MCF 10A (cell line): Measurements from ENCODE around the gene NCDN. TPM values are rescaled to one million over a fixed set of nuclear protein-coding genes. Genes with fewer than 3 reads are reported as not detected.

Experiments
- Bru-seq: library from RNA; stranded (reverse); fragments of 400-500 nt; gene quantifications from one replicate; lab custom pipeline; 2021; lab: Mats Ljungman, UMichigan
- BruChase-seq, 2 experiments: library from RNA; stranded (reverse); fragments of 400-500 nt; gene quantifications; one replicate each; lab custom pipeline; 2021; lab: Mats Ljungman, UMichigan
- BruUV-seq: library from RNA; stranded (reverse); fragments of 400-500 nt; replicated peaks from 2 replicates; lab custom pipeline; 2021; lab: Mats Ljungman, UMichigan
- CTCF ChIA-PET: fragments of 300-600 bp; sonication (Branson Sonifier 250); formaldehyde crosslinking; extraction: SDS; loops from one replicate; lab custom pipeline; 2021; ENCODE audit warnings: antibody characterized with exemption, inconsistent platforms; lab: Yijun Ruan, JAX
- POLR2A ChIA-PET: fragments of 300-600, 350-650 bp; sonication (Branson Sonifier 250); formaldehyde crosslinking; extraction: SDS; loops from one replicate; lab custom pipeline; 2020; ENCODE audit warnings: antibody characterized with exemption, inconsistent platforms; lab: Yijun Ruan, JAX
- DNase-seq: peaks from one replicate; pipeline ENCODE4 v3.0.0-alpha.2; 2018; ENCODE audit not compliant: unreplicated experiment
- H3K27ac Mint-ChIP-seq: one replicate; pipeline ENCODE4 v1.8.0; 2022; ENCODE audit warnings: mild to moderate bottlenecking, low read depth, mixed read lengths; ENCODE audit not compliant: unreplicated experiment
- H3K27me3 Mint-ChIP-seq: one replicate; pipeline ENCODE4 v1.8.0; 2022; ENCODE audit warnings: mixed read lengths; ENCODE audit not compliant: insufficient read depth, unreplicated experiment
- H3K36me3 Mint-ChIP-seq: one replicate; pipeline ENCODE4 v1.8.0; 2022; ENCODE audit warnings: mild to moderate bottlenecking, moderate library complexity, mixed read lengths; ENCODE audit not compliant: insufficient read depth, unreplicated experiment
- H3K4me1 Mint-ChIP-seq: one replicate; pipeline ENCODE4 v1.8.0; 2022; ENCODE audit warnings: mixed read lengths; ENCODE audit not compliant: insufficient read depth, unreplicated experiment
- H3K4me3 Mint-ChIP-seq: one replicate; pipeline ENCODE4 v1.8.0; 2022; ENCODE audit warnings: mild to moderate bottlenecking, moderate library complexity, mixed read lengths; ENCODE audit not compliant: unreplicated experiment
- H3K9me3 Mint-ChIP-seq: one replicate; pipeline ENCODE4 v1.8.0; 2022; ENCODE audit warnings: mixed read lengths; ENCODE audit not compliant: unreplicated experiment
- intact Hi-C: fragments of 100-400 bp; cut with micrococcal nuclease; formaldehyde crosslinking; loops from 2 replicates; pipeline ENCODE4 v1.14.1; 2022
- long read RNA-seq: library from polyadenylated mRNA; stranded (forward); transcript quantifications from one replicate; pipeline ENCODE4 v2.0.0, GENCODE V29; 2022
- total RNA-seq: library from RNA; stranded (reverse); gene quantifications from 2 replicates; pipeline ENCODE4 v1.2.3, GENCODE V29; 2022
- TF ChIP-seq, protein P1 (sequence below): fragments of 200-600 bp; IDR thresholded peaks from one replicate; pipeline ENCODE4 v1.8.0; 2022; ENCODE audit warnings: antibody characterized with exemption, mild to moderate bottlenecking; ENCODE audit not compliant: unreplicated experiment

Gene NCDN
- total RNA-seq (31.4 and 31.5 TPM in 2 replicates), Bru-seq, nascent RNA (percentile 65 among the genes with signal in this experiment), BruChase-seq, experiment 1, labeled RNA remaining after a 6-hour chase (percentile 77 among the genes with signal in this experiment), BruChase-seq, experiment 2, labeled RNA remaining after a 2-hour chase (percentile 68 among the genes with signal in this experiment)
- long read RNA-seq, transcript NCDN-202 (7 exons, 3,683 nt) = minor isoform, 8 of 136 reads
- long read RNA-seq, transcript NCDN-201 (8 exons, 3,433 nt) = major isoform, 40 of 136 reads
- long read RNA-seq, partial matches to known transcripts = 14 of 136 reads
- long read RNA-seq, other reads (novel, unspliced or antisense) = 73 of 136 reads

- Mint-ChIP-seq H3K4me1 (peaks cover 50% of the 10 kb centered on the region), H3K4me3 (peak within 1 kb of the TSS; percentile 94), H3K36me3 (peaks cover 32% of the 10 kb centered on the region), H3K9me3 (no peaks in the 10 kb centered on the region), H3K27ac (peak within 1 kb of the TSS; percentile 93), H3K27me3 (no peaks in the 10 kb centered on the region)
- TF ChIP-seq, protein P1, sequence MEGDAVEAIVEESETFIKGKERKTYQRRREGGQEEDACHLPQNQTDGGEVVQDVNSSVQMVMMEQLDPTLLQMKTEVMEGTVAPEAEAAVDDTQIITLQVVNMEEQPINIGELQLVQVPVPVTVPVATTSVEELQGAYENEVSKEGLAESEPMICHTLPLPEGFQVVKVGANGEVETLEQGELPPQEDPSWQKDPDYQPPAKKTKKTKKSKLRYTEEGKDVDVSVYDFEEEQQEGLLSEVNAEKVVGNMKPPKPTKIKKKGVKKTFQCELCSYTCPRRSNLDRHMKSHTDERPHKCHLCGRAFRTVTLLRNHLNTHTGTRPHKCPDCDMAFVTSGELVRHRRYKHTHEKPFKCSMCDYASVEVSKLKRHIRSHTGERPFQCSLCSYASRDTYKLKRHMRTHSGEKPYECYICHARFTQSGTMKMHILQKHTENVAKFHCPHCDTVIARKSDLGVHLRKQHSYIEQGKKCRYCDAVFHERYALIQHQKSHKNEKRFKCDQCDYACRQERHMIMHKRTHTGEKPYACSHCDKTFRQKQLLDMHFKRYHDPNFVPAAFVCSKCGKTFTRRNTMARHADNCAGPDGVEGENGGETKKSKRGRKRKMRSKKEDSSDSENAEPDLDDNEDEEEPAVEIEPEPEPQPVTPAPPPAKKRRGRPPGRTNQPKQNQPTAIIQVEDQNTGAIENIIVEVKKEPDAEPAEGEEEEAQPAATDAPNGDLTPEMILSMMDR = no peak
- DNase-seq = peak; percentile 97
- ChIA-PET POLR2A (interaction anchor here (0.6 to 9.9 kb wide), 12 partner anchors 7 to 211 kb away, joined by 3 to 212 read pairs (median 8); partner anchors contain the start of genes CLSPN and PSMB2), CTCF (interaction anchor here (0.6 to 3.4 kb wide), 9 partner anchors 11 to 799 kb away, joined by 3 to 31 read pairs (median 4); no protein-coding TSS in a partner anchor)
- BruUV-seq = TSS peak; percentile 72
- intact Hi-C loops = loop anchor here (2.0 kb wide), 1 partner anchor 109 kb away; no protein-coding TSS in a partner anchor
These were observed at the start of gene NCDN for GRCh38 chr1:35557611-35558373. NCDN (plus strand) TSS chr1:35557799; CDS start chr1:35558191, 392 bp downstream.

DNA sequence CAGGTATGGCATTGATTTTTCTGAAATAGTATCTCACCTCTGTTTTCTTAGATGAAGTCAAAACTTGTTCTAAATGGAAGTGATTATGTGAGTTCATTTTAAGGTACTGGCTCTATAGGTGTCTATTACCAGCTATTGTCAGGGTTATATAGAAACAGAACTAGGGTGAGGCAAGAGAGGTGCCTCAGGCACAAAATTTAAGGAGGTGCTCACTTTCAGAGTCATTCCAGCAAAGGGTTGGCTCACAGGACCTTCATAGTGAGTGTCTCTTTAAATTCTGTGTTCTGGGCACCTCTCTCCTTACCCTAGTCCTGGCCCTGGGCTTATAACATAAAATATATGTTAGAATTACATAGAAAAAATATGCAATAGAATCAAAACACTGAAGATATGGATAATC, 49.7 kb upstream of the NCDN start:
- POLR2A ChIA-PET = interaction anchor here (0.8 kb wide), 1 partner anchor 219 kb away, joined by 3 read pairs; no protein-coding TSS in a partner anchor
- Mint-ChIP-seq H3K27ac (peak overlapping the region; percentile 47), H3K27me3 (no peaks in the 10 kb centered on the region), H3K4me3 (no peak overlapping the region), H3K4me1 (peaks cover 18% of the 10 kb centered on the region), H3K36me3 (peaks cover 20% of the 10 kb centered on the region), H3K9me3 (no peaks in the 10 kb centered on the region)
- intact Hi-C loops = no loop called here
- CTCF ChIA-PET = interaction anchor here (0.6 to 2.1 kb wide), 3 partner anchors 56 to 228 kb away, joined by 4 to 7 read pairs (median 4); no protein-coding TSS in a partner anchor
- DNase-seq = peak; percentile 30
- no TSS peak for BruUV-seq
- TF ChIP-seq, protein P1 = no peak

- no TSS peak for BruUV-seq
- H3K27ac Mint-ChIP-seq = no peak overlapping the region
- no peak overlapping the region for H3K4me3 Mint-ChIP-seq
- H3K4me1 Mint-ChIP-seq = peaks cover 18% of the 10 kb centered on the region
- TF ChIP-seq, protein P1 = no peak
- DNase-seq = no peak
- ChIA-PET POLR2A (interaction anchor here (0.5 to 0.9 kb wide), 2 partner anchors 32 to 47 kb away, joined by 3 read pairs; no protein-coding TSS in a partner anchor), CTCF (interaction anchor here (1.2 to 2.1 kb wide), 3 partner anchors 55 to 60 kb away, joined by 4 to 7 read pairs (median 4); no protein-coding TSS in a partner anchor)
- intact Hi-C loops = no loop called here
- peaks cover 23% of the 10 kb centered on the region for H3K36me3 Mint-ChIP-seq
- H3K9me3 Mint-ChIP-seq = no peaks in the 10 kb centered on the region
- no peaks in the 10 kb centered on the region for H3K27me3 Mint-ChIP-seq
These were observed 48.0 kb upstream of the NCDN start for GRCh38 chr1:35509558-35509957.
